ENCODE measurements around the gene DLG5. TPM values are rescaled to one million over a fixed set of nuclear protein-coding genes. Genes with fewer than 3 reads are reported as not detected.

The DLG5 gene
- total RNA-seq, 1 experiment from 2014 or later, result 31.7 TPM

DNA sequence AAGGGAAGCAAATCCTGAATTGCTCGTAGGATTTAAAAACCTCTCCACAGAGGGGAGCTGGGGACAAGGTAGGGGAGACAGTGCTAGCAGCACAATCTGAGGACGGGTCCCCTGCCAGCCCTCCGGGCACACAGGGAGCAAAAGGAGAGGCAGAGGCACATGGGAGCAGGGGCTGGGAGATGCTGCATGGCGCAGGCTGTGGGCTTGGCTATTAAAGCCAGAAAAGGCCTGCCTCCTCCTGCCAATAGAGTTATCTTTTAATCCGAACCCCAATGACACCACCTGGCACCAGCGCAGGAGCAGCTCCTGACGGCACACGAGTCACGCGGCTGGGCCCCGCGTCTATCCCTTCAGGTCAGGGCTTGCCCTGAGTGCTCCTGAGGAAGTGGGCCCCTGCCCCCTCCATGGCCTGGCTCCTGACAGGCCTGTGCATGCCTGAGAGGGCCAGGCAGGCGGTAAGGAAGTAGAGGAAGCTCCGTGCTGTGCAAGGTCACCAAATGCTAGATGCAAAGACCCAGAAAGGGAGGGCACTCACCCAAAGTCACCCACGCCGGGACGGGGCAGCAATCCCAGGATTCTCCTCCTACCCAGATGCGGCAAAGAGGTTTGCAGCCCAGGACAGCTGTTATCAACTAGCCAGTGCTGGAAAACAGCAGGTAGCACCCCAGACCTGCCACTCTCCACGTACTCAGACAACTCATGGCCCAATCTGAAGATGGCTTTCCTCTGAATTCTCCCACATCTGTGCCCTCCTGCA lies 28.1 kb downstream of the DLG5 start:
- H3K36me3 ChIP-seq (replicated peaks; ENCODE audit: control insufficient read depth, insufficient read depth, low read length), result no peaks in the 10 kb centered on the region
- no peak overlapping the region for H3K4me3 ChIP-seq (ENCODE audit: insufficient read depth, low read depth, low read length)
- peak; percentile 73 for DNase-seq
- H3K27me3 ChIP-seq (ENCODE audit: control insufficient read depth, insufficient read depth, low read length), result no peaks in the 10 kb centered on the region

DNA sequence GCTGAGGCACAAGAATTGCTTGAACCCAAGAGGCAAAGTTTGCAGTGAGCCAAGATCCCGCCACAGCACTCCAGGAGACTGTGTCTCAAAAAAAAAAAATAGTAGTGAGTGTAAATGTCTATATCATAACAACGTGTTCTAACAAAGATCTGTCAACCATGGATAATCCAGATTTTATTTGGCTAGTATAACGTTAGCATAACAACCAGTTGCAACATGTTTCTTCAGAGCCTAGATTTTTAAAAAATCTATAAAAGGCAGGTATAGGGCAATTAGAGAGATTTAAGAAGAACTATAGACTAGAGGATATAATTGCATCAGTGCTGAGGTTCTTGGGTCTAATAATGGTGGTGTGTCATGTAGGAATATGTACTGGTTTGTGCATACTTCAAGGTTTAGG lies 30.5 kb downstream of the DLG5 start:
- no peaks in the 10 kb centered on the region for H3K27me3 ChIP-seq (ENCODE audit: control insufficient read depth, insufficient read depth, low read length)
- DNase-seq, result no peak
- no peaks in the 10 kb centered on the region for H3K36me3 ChIP-seq (replicated peaks; ENCODE audit: control insufficient read depth, insufficient read depth, low read length)
- H3K4me3 ChIP-seq (ENCODE audit: insufficient read depth, low read depth, low read length), result no peak overlapping the region

DNA sequence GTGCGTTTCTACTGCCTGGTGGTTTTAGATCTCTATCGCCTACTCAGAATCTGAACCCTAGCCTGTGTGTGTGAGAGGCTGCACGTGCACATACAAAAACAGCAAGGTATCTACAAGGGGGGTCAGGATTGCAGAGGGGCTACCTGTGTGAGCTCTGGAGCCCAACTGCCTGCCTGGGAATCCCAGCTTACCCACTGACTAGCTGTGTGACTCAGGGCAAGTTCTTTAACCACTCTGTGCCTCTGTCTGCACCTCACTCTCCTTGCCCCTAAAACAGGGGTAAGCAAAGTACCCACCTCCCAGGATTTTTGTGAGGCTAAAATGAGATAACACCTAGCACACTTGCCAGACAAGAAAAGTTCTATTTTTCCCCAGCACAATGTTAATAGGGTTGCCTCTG lies 32.5 kb downstream of the DLG5 start:
- Histone ChIP-seq H3K27me3 (ENCODE audit: control insufficient read depth, insufficient read depth, low read length) (no peaks in the 10 kb centered on the region), H3K36me3 (replicated peaks; ENCODE audit: control insufficient read depth, insufficient read depth, low read length) (no peaks in the 10 kb centered on the region), H3K4me3 (ENCODE audit: insufficient read depth, low read depth, low read length) (no peak overlapping the region)
- DNase-seq, result no peak

DNA sequence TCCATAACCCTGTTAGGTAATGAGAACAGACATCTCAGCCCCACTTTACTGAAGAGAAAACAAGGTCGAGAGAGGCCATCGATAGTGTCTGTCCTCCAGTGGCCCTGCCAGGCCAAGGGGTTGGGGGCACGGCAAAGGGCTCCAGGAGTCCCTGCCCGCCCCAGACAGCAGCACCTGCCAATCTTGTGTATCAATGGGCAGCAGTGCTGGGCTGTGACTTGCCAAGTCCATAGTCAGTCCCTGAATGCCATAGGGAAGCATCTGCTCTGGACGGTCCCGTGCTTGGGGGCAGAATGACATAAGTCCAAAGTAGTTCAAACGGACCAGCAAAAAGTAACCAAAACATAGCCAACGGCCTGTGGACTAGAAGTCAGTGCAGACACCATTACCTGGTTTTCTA lies 33.2 kb downstream of the DLG5 start:
- DNase-seq, result no peak

DNA sequence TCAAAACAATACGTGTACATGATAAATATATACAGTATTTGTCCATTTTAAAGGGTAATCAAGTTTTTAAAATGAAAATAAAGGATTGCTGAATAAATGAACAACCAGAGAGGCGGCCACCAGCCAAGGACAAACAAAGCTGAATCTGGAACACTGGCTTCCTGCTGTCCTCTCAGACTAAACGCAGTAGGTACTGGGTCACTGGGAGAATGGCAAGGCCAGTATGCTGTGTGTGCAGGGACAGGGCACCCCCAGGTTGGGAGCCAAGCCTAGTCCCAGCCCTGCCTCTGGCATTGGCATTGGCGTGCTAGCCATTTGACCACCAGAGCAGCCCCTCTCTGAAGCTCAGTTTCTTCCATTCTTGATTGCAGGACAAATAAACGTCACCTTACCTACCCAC lies 33.8 kb downstream of the DLG5 start:
- Histone ChIP-seq H3K4me3 (ENCODE audit: insufficient read depth, low read depth, low read length) (no peak overlapping the region), H3K27me3 (ENCODE audit: control insufficient read depth, insufficient read depth, low read length) (no peaks in the 10 kb centered on the region), H3K36me3 (replicated peaks; ENCODE audit: control insufficient read depth, insufficient read depth, low read length) (no peaks in the 10 kb centered on the region)
- no peak for DNase-seq

More for the DNA sequence above, 33.2 kb downstream of the DLG5 start:
- no peaks in the 10 kb centered on the region for H3K27me3 ChIP-seq (ENCODE audit: control insufficient read depth, insufficient read depth, low read length)
- H3K36me3 ChIP-seq (replicated peaks; ENCODE audit: control insufficient read depth, insufficient read depth, low read length), result no peaks in the 10 kb centered on the region
- no peak overlapping the region for H3K4me3 ChIP-seq (ENCODE audit: insufficient read depth, low read depth, low read length)

DNA sequence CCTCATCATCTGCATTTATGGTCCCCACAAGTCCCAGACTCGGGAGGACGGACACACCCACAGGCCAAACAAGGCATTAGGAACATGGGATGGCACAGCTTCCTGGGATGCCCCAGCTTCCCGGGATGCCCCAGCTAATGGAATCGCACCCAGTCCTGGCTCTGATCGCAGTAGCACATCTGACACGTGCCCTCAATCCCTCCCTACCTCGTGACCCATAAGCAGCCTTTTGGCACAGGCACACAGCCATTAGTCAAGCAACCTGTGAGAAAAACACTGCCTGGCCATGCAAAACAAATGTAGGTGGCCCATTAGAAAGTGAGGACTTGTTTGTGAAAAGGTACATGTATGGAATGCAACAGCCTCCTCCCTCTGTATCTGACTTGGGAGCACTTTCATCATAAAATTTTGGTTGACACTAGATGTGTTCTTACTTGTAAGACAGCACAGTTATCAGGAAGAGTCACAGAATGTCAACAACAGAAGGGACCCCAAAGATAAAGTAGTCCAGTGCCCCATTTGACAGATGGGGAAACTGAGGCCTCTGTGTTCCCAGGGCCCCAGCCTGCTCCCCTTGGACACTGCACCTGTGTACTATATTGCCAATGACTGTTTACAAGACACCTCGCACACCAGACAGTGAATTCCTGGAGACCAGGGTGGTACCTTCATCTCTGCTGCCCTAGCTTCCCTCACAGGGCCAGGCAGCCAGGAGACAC lies 34.4 kb downstream of the DLG5 start:
- no peak overlapping the region for H3K4me3 ChIP-seq (ENCODE audit: insufficient read depth, low read depth, low read length)
- no peaks in the 10 kb centered on the region for H3K27me3 ChIP-seq (ENCODE audit: control insufficient read depth, insufficient read depth, low read length)
- no peaks in the 10 kb centered on the region for H3K36me3 ChIP-seq (replicated peaks; ENCODE audit: control insufficient read depth, insufficient read depth, low read length)
- no peak for DNase-seq

DNA sequence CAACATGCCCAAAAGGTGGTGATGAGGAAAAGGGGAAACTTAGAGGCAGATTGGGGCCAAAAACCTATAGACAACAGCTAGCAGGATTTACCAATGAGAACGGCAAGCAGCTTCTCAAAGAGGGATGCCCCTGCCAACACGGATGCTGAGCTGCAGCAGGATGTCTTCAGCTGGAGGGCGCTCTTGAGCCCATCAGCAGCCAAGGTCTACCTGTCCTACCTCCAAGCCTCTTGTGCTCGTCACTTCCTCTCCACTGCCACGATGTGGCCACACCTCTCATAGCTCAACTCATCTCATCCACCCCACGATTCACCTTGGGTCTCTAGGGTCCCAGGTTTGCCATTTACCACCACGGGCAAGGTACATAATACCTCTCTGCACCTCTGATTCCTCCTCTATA lies 36.5 kb downstream of the DLG5 start:
- peak; percentile 84 for DNase-seq
- no peaks in the 10 kb centered on the region for H3K36me3 ChIP-seq (replicated peaks; ENCODE audit: control insufficient read depth, insufficient read depth, low read length)
- H3K27me3 ChIP-seq (ENCODE audit: control insufficient read depth, insufficient read depth, low read length), result no peaks in the 10 kb centered on the region
- no peak overlapping the region for H3K4me3 ChIP-seq (ENCODE audit: insufficient read depth, low read depth, low read length)

DNA sequence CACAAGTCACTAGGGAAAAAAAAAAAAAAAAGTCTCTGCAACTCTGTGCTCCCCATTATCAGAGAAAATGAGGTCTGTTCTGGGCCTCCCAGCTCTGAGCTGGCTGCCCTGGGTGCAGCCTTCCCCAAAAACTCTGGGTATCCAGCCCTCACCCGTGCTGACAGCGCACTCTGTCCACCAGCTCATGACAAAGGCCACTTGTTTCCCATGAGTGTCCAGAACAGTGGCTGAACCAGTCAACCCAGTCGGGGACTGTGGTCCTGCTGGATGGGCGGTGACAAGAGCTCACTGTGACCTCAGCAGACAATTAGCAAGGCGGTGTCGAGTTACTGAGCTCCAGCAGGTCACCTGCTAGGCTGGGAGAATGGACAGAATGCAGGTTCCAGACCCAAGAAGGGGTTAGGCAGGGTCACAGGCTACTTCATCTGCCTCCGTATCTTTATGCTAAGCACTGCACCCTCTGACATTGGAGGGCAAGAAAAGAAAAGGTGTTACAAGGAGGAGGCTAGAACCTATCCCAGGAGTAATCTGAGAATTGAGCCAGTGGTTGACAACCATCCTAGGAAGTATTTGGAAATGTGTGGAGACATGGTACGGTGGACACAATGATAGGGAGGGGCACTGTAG lies 37.2 kb downstream of the DLG5 start:
- DNase-seq, result peak; percentile 67
- Histone ChIP-seq H3K36me3 (replicated peaks; ENCODE audit: control insufficient read depth, insufficient read depth, low read length) (no peaks in the 10 kb centered on the region), H3K4me3 (ENCODE audit: insufficient read depth, low read depth, low read length) (no peak overlapping the region), H3K27me3 (ENCODE audit: control insufficient read depth, insufficient read depth, low read length) (no peaks in the 10 kb centered on the region)

DNA sequence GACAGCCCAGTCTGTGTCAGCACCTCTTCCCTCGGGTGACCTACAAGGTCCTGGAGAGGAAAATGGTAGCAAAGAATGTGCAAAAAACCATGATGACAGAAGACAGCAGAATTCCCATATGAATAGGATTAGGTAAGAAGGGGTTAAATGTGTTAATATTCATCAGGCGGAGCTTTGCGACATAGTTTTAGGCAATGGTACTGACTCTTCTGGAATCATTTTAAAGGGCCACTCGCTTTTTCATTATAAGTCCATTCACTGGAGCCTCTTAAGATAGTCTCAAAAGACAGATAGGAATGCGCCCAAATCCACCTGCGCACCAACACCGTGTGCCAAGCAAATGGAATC lies 38.2 kb downstream of the DLG5 start:
- H3K27me3 ChIP-seq (ENCODE audit: control insufficient read depth, insufficient read depth, low read length), result no peaks in the 10 kb centered on the region
- H3K4me3 ChIP-seq (ENCODE audit: insufficient read depth, low read depth, low read length), result no peak overlapping the region
- DNase-seq, result no peak
- H3K36me3 ChIP-seq (replicated peaks; ENCODE audit: control insufficient read depth, insufficient read depth, low read length), result no peaks in the 10 kb centered on the region

DNA sequence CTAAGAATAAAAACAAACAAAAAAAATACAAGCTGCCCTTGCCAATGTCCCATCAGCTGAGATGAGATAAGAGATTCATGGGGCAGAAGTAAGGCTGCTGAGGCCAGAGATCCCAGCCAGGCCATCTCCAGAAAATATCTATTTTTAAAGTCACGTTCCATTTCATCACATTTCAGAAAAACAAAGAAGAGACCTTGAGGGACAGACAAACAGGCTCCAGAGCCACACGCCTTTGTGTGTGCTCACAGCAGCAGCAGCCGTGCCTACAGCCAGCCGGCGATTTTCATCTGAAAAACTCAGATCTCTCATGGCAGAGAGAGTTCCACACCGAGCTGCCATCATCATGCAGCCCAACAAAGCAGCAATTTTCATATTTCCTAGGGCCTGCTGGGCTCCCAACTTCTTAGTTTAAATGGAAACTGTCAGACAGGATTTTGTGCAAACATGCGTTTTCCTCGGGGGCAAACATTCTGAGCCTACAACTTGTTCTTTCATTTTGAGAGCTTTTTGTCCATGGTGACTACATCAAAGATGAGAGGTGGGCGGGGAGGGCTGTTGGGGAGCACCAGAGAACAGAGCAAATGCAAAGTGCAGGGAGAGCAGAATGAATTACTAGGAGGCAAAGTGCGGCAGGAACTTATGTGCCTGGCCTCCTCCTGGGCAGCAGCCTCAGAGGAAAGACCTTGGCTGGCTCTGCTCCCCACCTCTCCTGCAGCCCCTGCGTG lies 38.8 kb downstream of the DLG5 start:
- DNase-seq, result no peak
- Histone ChIP-seq H3K4me3 (ENCODE audit: insufficient read depth, low read depth, low read length) (no peak overlapping the region), H3K36me3 (replicated peaks; ENCODE audit: control insufficient read depth, insufficient read depth, low read length) (no peaks in the 10 kb centered on the region), H3K27me3 (ENCODE audit: control insufficient read depth, insufficient read depth, low read length) (no peaks in the 10 kb centered on the region)

DNA sequence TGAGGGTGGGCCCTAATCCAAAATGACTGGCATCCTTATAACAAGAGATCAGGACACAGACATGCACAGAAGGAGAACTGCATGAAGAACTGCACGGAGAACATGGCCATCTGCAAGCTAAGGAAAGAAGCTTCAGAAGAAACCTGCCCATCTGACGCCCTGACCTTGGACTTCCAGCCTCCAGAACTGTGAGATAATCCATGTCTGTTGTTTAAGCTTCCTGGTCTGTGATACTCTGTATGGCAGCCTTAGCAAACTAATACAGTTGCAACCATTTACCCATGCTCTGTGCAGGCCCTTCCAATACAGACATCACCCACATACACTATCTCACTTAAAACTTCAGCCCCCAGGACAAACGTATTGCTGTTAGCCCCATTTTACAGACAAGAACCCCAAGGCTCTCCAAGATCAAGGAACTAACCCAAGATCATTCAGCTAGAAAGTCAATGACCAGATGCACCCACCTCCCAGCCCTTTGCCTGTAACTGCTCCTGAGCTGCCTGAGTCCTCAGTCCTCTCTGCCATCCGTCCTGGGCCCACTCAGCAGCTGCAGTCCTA lies 39.7 kb downstream of the DLG5 start:
- no peaks in the 10 kb centered on the region for H3K36me3 ChIP-seq (replicated peaks; ENCODE audit: control insufficient read depth, insufficient read depth, low read length)
- H3K27me3 ChIP-seq (ENCODE audit: control insufficient read depth, insufficient read depth, low read length), result no peaks in the 10 kb centered on the region
- DNase-seq, result no peak
- no peak overlapping the region for H3K4me3 ChIP-seq (ENCODE audit: insufficient read depth, low read depth, low read length)

DNA sequence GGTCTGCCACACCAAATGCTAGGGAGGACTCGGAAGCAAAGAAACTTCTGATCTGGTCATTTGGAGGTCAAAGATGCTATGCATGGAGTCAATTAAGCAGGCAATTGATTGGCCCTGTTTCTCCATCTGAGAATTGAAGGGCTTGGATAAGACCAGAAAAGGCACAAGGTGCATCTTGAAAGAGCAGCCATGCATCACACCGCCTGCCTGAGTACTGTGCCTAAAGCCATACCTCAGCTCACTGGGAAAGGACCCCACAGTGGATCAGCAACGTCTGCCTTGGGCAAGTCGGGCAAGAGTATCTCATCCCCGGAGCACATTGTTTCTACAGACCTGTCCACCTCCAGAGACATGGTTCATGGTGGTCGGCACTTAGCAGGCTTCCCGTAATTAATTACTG lies 42.4 kb downstream of the DLG5 start:
- H3K27me3 ChIP-seq (ENCODE audit: control insufficient read depth, insufficient read depth, low read length), result no peaks in the 10 kb centered on the region
- no peak for DNase-seq
- no peak overlapping the region for H3K4me3 ChIP-seq (ENCODE audit: insufficient read depth, low read depth, low read length)
- H3K36me3 ChIP-seq (replicated peaks; ENCODE audit: control insufficient read depth, insufficient read depth, low read length), result 0 out of 2 replicates have a peak, but pooled peaks cover under 1% of the 10 kb centered on the region

DNA sequence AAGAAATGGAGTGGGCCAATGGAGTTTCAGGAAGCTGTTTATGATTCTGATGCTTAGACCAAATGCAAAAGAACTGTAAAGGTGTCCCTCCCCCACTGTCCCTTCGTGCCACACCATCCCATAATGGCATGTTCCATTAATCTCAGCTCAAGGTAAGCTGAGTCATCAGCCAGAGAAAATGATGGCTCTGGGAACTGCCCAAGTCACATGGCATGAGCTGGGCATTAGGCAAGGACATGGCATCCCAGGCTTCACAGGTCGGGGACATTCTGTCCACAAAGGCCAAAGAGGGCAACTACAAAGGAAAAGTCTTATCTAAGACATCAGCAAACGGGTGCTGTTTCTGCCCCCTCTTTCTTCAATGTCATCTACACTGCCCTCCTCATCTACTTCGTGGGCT lies 44.9 kb downstream of the DLG5 start:
- DNase-seq, result no peak
- no peaks in the 10 kb centered on the region for H3K27me3 ChIP-seq (ENCODE audit: control insufficient read depth, insufficient read depth, low read length)

DNA sequence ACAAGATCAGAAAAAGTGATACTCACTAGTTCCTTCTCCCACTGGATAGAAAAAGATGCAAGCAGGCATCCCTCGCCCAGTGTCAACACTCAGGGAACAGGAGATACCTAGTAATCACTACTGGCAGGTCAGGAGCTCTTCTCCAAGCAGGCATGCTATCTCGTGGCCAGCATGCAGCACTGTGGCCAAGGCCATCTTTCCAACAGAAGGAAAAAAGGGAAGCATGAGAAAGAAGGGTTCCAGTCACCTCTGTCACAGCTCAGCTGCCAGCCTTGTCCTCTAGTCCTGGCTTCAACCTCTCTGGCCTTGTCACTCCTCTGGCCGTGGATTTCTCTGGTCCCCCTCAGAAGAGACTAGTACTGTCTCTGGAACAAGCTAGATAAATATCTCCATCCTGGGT lies 45.3 kb downstream of the DLG5 start:
- DNase-seq, result no peak
- Histone ChIP-seq H3K36me3 (replicated peaks; ENCODE audit: control insufficient read depth, insufficient read depth, low read length) (0 out of 2 replicates have a peak, but pooled peaks cover 1% of the 10 kb centered on the region), H3K27me3 (ENCODE audit: control insufficient read depth, insufficient read depth, low read length) (no peaks in the 10 kb centered on the region), H3K4me3 (ENCODE audit: insufficient read depth, low read depth, low read length) (no peak overlapping the region)

More for the DNA sequence above, 44.9 kb downstream of the DLG5 start:
- Histone ChIP-seq H3K36me3 (replicated peaks; ENCODE audit: control insufficient read depth, insufficient read depth, low read length) (0 out of 2 replicates have a peak, but pooled peaks cover 1% of the 10 kb centered on the region), H3K4me3 (ENCODE audit: insufficient read depth, low read depth, low read length) (no peak overlapping the region)
